IPS-NIHi7 (cell line): ENCODE data around the gene MPP3.
"Not testable (repeated sequence)": the region's sequence is repeated elsewhere in the genome, so short reads cannot be mapped to it uniquely, and the experiment has no call there.

Source experiments
- DNase-seq: peaks from one replicate; pipeline ENCODE4 v3.0.0; 2012; ENCODE audit warnings: mixed read lengths; ENCODE audit errors: extremely low spot score

Gene MPP3, protein sequence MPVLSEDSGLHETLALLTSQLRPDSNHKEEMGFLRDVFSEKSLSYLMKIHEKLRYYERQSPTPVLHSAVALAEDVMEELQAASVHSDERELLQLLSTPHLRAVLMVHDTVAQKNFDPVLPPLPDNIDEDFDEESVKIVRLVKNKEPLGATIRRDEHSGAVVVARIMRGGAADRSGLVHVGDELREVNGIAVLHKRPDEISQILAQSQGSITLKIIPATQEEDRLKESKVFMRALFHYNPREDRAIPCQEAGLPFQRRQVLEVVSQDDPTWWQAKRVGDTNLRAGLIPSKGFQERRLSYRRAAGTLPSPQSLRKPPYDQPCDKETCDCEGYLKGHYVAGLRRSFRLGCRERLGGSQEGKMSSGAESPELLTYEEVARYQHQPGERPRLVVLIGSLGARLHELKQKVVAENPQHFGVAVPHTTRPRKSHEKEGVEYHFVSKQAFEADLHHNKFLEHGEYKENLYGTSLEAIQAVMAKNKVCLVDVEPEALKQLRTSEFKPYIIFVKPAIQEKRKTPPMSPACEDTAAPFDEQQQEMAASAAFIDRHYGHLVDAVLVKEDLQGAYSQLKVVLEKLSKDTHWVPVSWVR

GRCh38 chr17:43832976-43833829 lies at the start of gene MPP3:
MPP3 (minus strand) TSS chr17:43833146; CDS start chr17:43831906, 1,240 bp downstream.
- peak; percentile 91 for DNase-seq

- no peak for DNase-seq
Observed at GRCh38 chr17:43881758-43882505, 49.0 kb upstream of the MPP3 start.

DNA sequence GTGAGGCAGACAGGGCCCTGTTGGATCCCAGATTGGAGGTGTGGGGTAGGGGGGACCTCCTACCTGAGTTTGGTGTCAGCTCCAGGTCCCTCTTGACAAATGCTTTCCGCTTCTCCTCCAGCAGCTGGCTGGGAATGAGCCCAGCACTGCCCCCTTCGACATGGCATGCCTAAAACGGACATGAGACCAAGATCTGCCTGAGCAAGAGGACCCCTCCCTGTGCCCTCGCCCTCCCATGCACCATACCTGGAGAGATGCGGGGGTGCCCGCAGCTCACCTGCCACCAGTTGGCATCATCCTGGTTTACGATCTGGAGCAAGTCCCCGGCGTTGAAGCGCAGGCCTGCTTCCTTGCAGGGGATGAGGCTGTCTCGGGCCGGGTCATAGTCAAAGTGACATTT lies 48.2 kb upstream of the MPP3 start:
- DNase-seq = no peak

GRCh38 chr17:43880420-43880991 lies 47.6 kb upstream of the MPP3 start:
- DNase-seq = peak; percentile 87

DNA sequence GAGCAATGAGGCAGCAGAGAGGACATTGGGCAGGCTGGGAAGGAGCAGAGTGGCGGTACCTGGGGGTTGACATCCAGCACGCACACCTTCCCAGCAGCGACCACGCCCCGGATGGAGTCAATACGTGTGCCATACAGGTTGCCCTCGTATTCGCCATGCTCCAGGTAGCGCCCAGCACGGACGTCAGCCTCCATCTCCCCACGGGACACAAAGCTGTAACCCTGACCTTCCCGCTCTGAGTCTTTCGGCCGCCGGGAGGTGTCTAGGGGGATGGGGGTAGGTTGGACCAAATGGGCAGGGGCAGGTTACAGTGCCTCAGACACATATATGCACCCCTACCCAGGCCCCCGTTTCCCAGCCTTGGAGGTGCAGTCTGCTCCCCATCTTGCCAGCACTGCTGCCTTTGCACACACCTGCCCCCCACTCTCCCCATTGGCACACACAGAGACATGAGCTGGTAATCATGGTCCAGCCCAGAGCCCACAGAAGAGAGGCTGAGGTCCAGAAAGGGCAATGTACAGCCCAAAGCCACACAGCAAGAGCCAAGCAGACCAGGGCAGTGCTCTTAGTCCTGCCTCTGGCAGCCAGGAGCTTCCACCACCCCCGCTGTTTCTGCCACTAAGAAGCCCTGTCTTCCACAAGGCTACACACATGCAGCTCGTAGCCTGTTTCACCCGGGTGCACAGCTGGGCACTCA lies 46.9 kb upstream of the MPP3 start:
- no peak for DNase-seq

DNA sequence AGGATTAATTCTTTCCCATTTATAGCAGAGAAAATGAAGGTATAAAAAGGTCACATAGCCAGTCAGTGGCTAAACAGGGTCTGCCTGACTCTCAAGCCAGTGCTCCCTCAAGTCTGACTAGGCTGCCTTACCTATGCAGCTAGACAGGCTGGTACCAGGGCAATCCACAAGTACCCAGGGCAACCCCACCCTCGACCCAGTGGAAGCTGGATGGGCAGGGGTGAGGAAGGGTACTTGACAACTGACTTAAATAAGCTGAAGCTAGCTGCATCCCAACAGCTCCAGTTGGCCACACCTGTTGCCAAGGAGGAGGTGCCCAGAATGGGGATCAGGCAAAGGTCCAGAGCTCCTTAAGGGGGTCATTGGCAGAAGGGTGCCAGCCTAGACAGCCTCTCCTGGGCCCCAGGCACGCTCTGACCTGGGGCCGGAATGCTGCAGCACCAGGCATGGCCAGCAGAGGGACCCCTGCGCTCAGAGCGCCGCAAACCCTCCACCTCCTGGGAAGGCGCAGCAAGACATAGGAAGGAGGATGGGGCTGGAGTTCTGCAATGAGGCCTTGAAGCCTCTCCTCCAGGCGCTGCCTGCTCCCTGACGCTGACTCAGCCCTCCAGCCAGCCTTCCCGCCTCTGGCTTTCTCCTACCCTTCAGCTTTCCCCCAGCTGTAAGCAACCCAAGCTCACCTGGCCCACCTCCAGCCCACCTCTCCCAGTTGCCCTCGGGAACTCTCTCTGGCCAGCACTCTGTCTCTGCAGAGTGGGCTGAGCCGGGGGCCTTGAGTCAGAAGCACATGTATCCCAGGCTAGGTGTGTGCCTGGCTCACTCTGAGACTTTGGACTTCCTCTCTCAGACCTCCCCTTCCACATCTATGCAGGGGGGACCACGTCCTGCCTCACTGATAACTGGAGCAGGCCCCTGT lies 45.6 kb upstream of the MPP3 start:
- DNase-seq = peak; percentile 97

- no peak for DNase-seq
Observed at GRCh38 chr17:43877451-43878155, 44.7 kb upstream of the MPP3 start.

- DNase-seq = no peak
Observed at GRCh38 chr17:43877031-43877430, 44.1 kb upstream of the MPP3 start.

DNA sequence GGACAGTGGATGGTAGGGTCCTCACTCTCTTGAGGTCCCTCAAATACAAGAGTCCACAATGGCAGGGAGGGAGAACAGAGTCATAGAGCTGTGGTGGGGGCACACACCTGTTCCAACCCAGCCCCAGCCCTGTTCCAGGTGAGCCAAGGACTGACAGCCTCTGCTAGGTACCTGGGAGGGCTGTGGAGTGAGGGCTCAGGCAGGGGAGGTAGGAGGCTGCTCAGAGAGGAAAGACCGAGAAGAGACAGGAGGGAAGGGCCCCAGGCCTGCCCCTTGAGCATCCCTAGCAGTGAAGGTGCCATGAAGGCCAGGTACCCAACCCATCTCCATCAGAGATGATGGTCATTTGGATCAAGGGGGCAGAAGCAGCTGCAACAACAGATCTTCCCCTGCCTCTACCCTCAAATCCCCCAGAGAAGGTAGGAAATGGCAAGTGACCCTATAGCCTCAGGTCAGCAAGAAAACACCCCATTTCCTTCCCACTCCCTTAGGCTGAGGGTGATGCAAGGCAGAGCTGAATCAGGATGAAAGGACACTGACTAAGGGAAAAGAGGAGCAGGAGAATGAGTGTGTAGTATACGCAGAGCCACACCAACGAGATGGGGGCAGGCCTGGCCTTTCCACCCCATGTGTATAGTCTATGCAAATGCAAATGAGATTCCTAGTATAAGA lies 42.7 kb upstream of the MPP3 start:
- no peak for DNase-seq

DNA sequence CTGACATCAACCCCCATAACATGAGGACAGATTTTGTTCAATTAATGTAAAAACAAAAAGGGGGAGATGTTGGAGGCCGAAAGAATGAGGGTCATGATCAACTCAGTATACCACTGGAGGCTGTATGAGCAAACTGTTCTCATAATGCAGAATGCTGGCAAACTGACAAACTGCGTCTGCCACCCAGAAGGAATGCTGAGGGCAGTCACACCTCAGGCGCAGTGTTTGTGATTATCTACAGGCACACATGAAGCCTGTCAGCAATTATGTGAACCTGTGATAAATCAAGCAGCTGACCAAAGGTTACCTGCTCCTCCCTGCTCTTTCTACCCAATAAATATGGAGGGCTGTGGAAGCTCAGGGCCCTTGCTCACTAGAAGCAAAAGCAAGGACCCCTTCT lies 41.3 kb upstream of the MPP3 start:
- DNase-seq = no peak

DNA sequence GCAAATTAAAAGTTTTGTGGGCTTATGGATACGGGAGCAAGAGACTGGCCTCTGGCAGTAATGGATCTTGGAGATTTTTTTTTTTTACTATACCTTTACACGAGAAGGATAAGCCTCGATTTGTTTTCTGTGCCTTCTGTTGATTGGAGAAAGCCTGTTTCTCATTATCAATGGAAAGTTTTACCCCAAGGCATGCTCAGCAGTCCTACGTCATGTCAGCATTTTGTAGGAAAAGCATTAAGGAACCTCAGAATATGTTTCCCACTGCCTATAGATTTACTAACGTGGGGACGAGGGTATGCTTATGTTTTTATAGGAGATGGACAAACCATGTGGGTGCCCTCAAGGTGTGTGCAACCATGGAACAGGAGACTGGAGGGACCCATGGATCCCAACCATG lies 40.9 kb upstream of the MPP3 start:
- no peak for DNase-seq

DNA sequence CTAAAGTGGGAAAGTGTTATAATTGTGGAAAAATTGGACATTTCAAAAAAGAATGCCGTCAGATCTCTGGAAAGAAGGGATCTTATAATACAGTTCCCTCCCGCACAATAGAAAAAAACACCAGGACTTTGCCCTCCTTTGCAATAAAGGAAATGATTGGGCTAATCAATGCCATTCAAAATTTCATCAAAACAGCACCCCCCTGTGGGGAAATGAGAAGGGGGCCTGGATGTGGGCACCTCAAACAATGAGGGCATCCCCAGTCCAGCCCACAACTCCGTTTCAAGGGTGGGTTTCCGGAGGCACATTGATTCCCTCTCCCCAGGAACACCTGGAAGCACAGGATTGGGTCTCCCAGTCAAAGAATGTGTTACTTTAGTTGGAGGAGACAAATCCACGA lies 40.1 kb upstream of the MPP3 start:
- DNase-seq = no peak

DNA sequence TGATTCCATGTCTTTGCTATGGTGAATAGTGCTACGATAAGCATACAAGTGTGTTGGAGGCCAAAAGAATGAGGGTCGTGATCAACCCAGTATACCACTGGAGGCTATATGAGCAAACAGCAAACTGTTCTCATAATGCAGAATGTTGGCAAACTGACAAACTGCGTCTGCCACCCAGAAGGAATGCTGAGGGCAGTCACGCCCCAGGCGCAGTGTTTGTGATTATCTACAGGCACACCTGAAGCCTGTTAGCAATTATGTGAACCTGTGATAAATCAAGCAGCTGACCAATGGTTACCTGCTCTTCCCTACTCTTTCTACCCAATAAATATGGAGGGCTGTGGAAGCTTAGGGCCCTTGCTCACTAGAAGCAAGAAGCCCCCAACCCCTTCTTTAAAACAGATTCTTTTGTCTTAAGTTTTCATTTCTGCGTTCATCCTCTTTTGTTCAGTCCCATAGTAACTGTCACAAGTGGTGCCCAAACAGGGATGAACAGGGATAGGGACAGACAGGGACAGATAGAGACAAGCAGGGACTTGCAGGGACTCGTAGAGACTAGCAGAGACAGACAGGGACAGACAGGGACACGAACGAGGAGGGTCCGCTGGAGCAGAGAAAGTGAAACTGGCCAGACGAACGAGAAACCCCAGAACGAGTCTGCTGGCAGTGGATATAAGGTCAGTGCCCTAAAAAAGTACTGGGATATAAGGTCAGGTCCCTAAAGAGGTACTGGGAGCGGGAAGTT lies 39.2 kb upstream of the MPP3 start:
- DNase-seq = no peak

- not testable (repeated sequence) for DNase-seq
Observed at GRCh38 chr17:43869031-43869430, 36.1 kb upstream of the MPP3 start.

DNA sequence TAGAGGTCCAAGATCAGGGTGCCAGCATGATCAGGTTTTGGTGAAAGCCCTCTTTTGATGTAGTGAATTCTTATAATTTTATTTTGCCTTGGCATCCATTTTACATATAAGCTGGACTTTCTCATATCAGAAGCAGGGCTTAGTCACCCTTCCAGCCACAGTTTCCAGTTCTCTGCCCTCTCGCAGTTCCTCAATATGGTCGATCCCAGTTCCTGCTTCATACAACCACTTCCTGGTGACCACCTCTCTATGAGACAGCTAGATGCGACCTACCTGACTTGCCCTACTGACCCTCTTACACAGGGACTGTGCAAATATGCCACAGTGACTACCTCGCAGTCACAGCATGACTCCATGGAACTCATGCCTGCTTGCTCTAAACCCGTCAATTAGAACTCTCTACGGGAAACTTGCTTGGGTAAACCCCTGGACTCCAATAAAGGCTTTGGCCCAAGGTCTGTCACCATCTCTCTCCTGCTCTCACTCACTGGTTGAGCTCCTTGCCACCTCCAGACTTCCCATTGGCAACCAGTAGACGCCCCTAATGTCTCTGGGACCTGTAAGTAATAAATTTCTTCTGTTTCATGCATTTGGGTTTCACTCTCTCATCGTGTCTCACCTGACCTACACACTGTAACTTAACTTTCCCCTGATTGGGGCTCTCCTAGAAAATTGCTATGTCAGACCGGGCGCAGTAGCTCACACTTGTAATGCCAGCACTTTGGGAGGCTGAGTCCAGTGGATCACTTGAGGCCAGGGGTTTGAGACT lies 35.5 kb upstream of the MPP3 start:
- no peak for DNase-seq

GRCh38 chr17:43864161-43864984 lies 31.4 kb upstream of the MPP3 start:
- no peak for DNase-seq
